Measurements from ENCODE around the gene RAB18.

- TF ChIP-seq CTCF (conservative IDR thresholded peaks at IDR 0.05; ENCODE audit: low read length) (no peak), EZH2phosphoT487 (IDR thresholded peaks at IDR 0.05; ENCODE audit: borderline replicate concordance) (no peak)
Measured at GRCh38 chr10:27547482-27547881, 43.4 kb downstream of the RAB18 start.
